ENCODE measurements around the gene PRDM11. TPM values are rescaled to one million over a fixed set of nuclear protein-coding genes. Genes with fewer than 3 reads are reported as not detected.
A peak's percentile ranks its signal among the peaks of the same experiment; 100 is the strongest.

PRDM11 gene
- total RNA-seq, 2 experiments from 2014 or later, result 0.78 to 0.85 TPM

DNA sequence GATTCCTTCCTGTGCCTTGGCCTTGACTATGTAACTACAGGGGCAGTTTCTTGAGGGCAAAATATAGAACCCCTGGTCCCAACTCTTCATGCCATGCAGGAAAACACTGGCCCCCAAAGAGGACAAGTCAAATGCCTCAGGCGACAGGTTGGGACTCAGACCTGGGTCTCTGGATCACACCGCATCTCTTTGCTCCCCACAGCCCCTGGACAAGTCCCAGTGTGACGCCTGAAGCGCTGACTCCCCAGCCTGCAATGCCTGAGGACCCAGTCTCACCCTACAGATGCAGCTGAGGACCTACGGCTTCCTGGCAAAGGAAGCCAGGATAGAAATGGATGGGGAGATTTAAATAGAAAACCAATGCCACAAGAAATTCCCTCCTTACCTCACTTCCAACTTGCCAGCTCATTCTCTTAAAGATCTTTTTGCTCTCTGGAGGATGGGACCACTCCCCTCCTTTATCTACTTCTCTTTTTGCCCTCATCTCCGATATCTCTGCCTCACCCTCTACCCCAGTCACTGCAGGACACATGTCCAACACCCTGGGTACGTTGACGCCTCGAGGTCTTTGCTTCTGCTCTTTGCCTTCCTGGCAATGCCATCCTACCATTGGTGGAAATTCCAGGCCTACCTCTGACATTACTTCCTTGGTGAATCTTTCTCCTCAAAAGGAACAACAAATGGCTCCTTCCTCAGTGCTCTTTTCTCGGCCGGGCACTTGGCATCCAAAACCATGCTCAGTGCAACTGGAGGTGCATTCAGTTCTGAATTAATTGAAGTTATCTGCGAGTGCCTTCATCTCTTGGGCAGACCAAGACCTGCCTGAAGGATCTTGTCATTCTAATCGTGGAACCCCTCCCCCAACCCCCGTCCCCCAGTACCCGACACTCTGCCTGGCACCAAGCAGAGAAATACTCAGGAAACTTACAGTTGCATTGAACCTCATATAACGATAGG lies 2.0 kb upstream of the PRDM11 start:
- Mint-ChIP-seq H3K27ac (no peak overlapping the region), H3K4me1 (peaks cover 33% of the 10 kb centered on the region), H3K9me3 (no peaks in the 10 kb centered on the region), H3K27me3 (peaks cover 45% of the 10 kb centered on the region), H3K4me3 (no peak overlapping the region), H3K36me3 (ENCODE audit: low read depth) (no peaks in the 10 kb centered on the region)
- DNase-seq, result no peak
- CTCF ChIA-PET, result no interaction called here
- POLR2A ChIA-PET, result no interaction called here

DNA sequence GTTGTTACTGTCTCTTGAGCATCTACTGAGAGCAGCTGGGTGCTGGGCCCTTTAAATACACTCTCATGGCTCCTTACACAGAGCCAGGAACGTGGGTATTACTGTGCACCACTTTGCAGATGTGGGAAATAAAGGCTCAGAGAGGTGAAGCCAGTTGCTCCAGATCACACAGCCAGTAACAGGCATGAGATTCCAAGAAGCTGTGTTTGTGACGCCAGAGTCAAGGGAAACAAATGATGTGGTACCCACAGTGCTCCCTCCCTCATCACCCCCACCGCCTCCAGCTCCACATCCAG lies 1.4 kb upstream of the PRDM11 start:
- H3K27ac Mint-ChIP-seq, result no peak overlapping the region
- no peak for DNase-seq
- H3K36me3 Mint-ChIP-seq (ENCODE audit: low read depth), result no peaks in the 10 kb centered on the region
- H3K4me1 Mint-ChIP-seq, result peaks cover 33% of the 10 kb centered on the region
- no peak overlapping the region for H3K4me3 Mint-ChIP-seq
- H3K27me3 Mint-ChIP-seq, result peaks cover 40% of the 10 kb centered on the region
- H3K9me3 Mint-ChIP-seq, result peaks cover 2% of the 10 kb centered on the region
- CTCF ChIA-PET, result no interaction called here
- POLR2A ChIA-PET, result no interaction called here

DNA sequence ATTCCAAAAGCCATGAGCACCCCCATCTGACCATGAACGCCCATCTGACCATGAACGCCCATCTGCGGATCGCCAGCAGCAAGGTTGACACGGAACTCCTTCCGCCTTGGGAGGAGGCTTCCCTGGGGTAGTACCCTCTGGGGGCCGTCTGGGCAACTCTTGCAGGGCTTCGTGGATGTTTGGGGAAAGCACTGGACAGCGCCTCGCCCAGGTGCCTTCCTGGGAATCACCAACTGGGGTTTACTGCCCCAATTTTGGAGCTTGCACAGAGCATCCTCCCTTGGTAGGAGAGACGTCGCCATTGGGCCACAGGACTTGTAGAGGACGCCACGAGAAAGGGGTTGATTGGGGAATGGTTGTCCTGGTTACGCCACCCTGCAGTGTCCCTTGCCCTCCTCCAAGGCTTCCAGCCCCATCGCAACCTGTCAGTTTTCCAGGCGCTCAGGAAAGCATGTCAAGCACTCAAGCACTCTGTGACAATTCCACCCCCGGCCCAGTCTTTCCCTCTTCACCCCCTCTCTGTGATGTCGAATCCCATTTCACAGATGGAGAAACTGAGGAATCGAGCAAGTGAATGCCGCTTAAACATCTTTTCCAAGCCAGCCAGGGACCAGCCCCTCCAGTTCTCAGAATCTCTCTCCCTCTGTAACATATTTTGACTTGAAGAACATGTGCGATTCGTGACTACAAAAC lies 914 bp upstream of the PRDM11 start:
- peak; percentile 12 for DNase-seq

DNA sequence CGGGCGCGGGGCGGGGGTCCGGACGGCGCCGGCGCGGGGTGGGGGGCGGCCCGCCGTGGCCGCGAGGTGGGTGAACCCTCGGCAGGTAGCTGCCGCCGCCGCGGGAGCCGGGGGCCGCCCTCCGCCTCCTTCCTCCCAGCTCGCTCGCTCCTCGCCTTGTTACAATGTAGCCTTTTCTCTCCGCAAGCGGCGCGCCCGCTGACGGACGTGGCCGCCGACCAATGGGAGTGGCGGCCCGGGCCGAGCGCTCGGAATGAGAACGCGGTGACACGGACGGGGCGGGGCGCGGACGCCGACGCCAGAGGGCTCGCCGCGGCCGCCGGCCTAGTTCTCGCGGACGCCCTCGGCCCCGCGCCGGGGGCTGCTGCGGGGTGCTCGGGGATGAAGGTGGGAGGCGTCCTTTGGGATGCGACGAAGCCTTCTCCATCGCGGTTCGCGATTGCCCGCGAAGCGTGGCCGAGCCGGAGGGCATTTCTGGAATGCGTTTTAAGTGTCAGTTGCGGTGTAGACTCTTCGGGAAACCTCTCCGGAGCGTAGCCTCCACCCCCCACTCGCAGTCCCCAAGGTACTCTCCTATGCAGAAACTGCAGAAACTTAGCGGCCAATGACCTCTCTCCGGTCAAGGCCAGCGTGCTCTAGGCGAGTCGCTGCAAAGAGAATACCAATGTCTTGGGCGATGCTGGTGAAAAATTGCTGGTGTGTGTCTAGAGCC lies 734 bp downstream of the PRDM11 start:
- Mint-ChIP-seq H3K27ac (peak overlapping the region; percentile 70), H3K36me3 (ENCODE audit: low read depth) (no peaks in the 10 kb centered on the region), H3K4me1 (peaks cover 17% of the 10 kb centered on the region), H3K4me3 (peak overlapping the region; percentile 77), H3K27me3 (peaks cover 32% of the 10 kb centered on the region), H3K9me3 (peaks cover 2% of the 10 kb centered on the region)
- ChIA-PET POLR2A (no interaction called here), CTCF (no interaction called here)
- peak; percentile 94 for DNase-seq

More for the DNA sequence above, 914 bp upstream of the PRDM11 start:
- Mint-ChIP-seq H3K27ac (no peak overlapping the region), H3K4me3 (peak overlapping the region; percentile 74), H3K4me1 (peaks cover 32% of the 10 kb centered on the region), H3K9me3 (peaks cover 2% of the 10 kb centered on the region), H3K36me3 (ENCODE audit: low read depth) (no peaks in the 10 kb centered on the region), H3K27me3 (peaks cover 38% of the 10 kb centered on the region)
- CTCF ChIA-PET, result no interaction called here
- POLR2A ChIA-PET, result no interaction called here

DNA sequence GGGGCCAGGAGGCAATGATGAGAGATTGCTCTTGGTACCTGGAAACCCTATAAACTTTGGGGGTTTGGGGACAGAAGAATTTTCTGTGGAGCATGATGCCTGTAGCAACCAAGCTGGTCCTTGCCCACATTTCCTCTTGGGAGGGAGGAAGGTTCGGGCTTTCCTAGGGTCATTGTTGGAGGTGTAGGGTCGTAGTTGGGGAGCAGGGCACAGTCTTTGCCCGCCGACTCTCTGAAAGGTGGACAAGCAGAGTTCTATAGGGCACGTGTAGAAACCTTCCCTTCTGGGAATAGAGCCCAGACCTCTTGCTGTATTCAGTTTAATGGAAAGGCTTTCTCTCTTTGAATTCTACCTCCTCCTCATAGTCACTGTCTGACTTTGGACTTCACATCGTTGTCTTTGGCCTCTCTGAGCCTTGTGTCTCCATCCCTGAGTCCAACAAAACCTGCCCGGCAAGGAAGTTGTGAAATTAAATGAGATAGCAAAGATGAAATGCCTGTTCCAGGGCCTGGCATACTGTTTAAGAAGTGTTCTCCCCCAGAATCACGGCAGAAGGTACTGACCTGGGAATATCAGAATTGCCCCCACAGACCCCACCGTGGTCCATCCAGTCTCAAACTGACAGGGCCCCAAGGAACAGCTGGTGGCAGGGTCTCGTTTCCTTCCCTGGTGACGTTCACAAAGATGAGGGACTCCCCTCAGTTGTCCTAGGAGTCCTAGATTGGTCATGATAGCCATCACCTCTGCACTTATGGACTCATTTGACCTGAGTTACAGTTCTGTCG lies 1.6 kb downstream of the PRDM11 start:
- no peaks in the 10 kb centered on the region for H3K36me3 Mint-ChIP-seq (ENCODE audit: low read depth)
- CTCF ChIA-PET, result no interaction called here

DNA sequence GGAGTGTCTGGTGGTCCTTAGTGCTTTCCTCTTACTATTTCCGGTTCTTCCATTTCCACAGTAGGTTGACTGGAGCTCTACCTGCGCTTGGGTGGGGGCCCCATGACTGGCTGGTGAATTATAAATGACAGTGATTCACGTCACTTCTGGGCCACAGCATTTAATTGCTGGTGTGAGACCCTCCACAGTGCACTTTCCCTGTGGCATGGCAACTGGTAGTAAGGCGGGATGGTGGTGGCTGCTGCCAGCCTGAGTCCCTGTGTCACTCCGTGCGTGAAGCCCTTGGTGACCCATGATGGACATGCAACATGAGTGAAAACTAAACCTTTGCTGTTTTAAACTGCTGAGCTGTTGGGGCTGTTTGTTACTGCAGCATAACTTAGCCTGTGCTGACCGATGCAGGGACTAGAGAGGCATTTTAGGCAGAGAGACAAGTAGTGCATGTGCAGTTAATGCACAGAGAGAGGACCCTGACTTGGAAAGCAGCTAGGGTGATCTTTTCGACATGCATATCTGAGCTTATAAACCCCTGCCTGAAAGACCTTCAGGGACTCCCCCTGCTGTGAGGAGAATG lies 3.1 kb downstream of the PRDM11 start:
- Mint-ChIP-seq H3K27ac (no peak overlapping the region), H3K4me3 (no peak overlapping the region), H3K27me3 (peaks cover 12% of the 10 kb centered on the region), H3K36me3 (ENCODE audit: low read depth) (no peaks in the 10 kb centered on the region), H3K9me3 (peaks cover 2% of the 10 kb centered on the region), H3K4me1 (peaks cover 15% of the 10 kb centered on the region)
- ChIA-PET CTCF (interaction anchor here (1.7 kb wide), 1 partner anchor 213 kb away, joined by 7 read pairs; no protein-coding TSS in a partner anchor), POLR2A (interaction anchor here (0.5 to 1.5 kb wide), 2 partner anchors 20 to 91 kb away, joined by 3 read pairs; no protein-coding TSS in a partner anchor)
- DNase-seq, result no peak

More for the DNA sequence above, 1.6 kb downstream of the PRDM11 start:
- POLR2A ChIA-PET, result no interaction called here
- Mint-ChIP-seq H3K4me1 (peaks cover 15% of the 10 kb centered on the region), H3K9me3 (peaks cover 2% of the 10 kb centered on the region), H3K27ac (no peak overlapping the region), H3K27me3 (peaks cover 23% of the 10 kb centered on the region), H3K4me3 (peak overlapping the region; percentile 77)
- DNase-seq, result peak; percentile 14

DNA sequence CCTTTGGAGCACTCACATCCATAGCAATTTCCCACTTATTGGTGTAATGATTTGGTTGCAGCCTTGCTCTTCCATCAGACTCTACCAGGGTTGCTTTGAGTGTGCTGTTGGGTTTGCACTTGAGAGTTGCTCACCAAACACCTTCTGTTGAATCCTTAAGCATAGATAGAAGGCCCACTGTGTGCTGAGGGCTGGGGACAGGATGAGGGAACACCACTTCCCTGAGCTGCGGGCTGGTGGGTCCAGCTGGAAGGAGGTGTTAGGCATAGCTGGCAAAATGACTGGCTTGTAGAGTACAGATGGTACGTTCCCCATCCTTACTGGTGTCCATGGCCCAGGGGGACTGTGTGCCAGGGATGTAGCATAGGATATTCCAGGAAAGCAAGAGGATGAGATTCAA lies 3.9 kb downstream of the PRDM11 start:
- Mint-ChIP-seq H3K27me3 (peaks cover 6% of the 10 kb centered on the region), H3K9me3 (peaks cover 2% of the 10 kb centered on the region), H3K36me3 (ENCODE audit: low read depth) (no peaks in the 10 kb centered on the region), H3K4me3 (no peak overlapping the region), H3K4me1 (peaks cover 15% of the 10 kb centered on the region), H3K27ac (no peak overlapping the region)
- DNase-seq, result no peak
- POLR2A ChIA-PET, result interaction anchor here (0.5 to 1.5 kb wide), 2 partner anchors 19 to 91 kb away, joined by 3 read pairs; no protein-coding TSS in a partner anchor
- CTCF ChIA-PET, result interaction anchor here (1.7 kb wide), 1 partner anchor 214 kb away, joined by 7 read pairs; no protein-coding TSS in a partner anchor

DNA sequence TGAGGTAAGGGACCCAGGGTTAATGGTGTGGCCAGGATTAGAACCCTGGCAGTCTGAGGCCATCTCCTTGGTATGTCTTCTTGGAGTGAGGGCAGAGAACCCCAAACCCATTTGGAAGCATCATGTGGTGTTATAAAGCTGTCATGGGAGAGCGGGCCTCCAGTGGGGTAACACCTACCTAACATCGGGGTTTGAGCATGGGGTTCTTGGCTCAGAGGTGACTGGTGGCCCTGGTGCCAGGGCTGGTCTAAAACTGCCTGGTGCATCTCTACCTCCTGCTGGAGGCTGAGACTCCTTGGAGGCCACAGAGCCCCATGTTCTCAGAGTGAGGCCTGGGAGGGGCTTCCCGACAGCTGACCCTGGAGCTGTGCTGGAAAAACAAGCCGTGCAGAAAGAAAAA lies 4.5 kb downstream of the PRDM11 start:
- Mint-ChIP-seq H3K4me3 (no peak overlapping the region), H3K4me1 (peaks cover 10% of the 10 kb centered on the region), H3K27ac (no peak overlapping the region), H3K9me3 (peaks cover 2% of the 10 kb centered on the region), H3K27me3 (no peaks in the 10 kb centered on the region), H3K36me3 (ENCODE audit: low read depth) (no peaks in the 10 kb centered on the region)
- ChIA-PET CTCF (no interaction called here), POLR2A (no interaction called here)
- no peak for DNase-seq

DNA sequence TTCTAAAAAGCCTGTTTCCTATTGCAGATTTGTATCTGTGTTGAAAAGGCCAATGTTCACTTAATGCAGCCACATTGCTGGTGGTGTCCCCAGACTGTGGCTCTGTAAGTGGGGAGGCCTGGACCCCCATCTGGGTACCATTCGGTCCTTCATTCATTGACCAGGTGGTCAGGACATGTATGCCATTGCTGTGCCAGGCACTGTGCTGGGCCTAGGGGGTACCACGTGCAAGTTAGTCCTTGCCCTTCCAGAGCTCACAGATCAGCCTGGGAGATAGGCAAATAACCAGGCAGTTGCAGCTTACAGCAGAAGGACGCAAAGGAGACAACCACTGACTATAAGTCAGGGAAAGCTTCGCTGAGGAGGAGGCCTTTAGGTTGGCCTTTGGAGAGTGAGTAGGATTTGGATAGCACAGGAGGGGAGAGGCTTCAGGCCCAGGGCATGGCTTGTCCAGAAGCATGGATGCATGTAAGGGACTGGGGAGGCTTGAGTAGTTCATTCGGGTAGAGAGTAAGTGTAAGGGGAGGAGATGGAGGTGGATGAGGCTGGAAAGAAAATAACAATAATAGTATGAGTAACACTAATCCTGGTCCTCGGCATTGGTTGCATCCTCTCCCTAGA lies 5.0 kb downstream of the PRDM11 start:
- Mint-ChIP-seq H3K4me1 (peaks cover 6% of the 10 kb centered on the region), H3K27me3 (no peaks in the 10 kb centered on the region), H3K36me3 (ENCODE audit: low read depth) (no peaks in the 10 kb centered on the region), H3K4me3 (no peak overlapping the region), H3K27ac (no peak overlapping the region), H3K9me3 (peaks cover 2% of the 10 kb centered on the region)
- ChIA-PET POLR2A (no interaction called here), CTCF (no interaction called here)
- no peak for DNase-seq

DNA sequence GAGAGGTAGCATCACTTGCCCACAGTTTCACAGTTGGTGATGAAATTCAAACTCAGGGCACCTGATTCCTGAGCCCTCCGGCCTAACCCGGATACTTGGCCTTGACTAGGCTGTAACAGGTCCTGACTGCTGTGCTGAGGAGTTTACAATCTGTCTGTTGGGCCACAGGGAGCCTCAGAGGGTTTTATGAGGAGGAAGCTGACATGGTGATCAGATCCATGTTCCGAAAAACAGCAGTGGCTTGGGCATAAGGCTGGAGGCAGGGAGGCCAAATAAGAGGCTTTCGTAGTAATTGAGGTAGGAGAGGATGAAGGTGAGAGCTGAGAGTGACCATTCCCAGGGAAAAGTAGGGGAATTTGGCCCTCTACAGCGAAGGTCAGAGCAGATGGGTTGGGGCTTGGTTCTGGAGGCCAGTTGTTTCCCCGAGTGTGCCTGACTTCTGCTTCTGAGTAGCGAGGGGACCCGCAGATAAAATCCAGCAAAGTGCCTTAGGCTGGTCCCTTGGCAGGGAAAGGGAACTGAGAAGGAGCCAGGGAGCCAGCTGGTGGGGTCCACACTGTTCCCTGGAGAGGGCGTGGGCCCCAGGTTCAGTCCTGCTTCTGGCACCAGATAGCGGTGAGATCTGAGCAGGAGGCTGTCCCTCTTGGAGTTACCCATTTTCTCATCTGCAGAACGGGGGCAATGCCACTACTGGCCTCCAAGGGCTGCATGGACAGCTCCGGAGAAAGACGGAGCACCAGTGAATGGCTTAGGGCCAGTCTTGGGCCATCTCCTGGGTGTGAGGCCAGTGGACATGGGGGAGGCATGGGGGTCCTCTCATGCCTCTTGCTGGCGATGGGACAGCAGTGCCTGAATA lies 6.5 kb downstream of the PRDM11 start:
- peak; percentile 7 for DNase-seq
- no peaks in the 10 kb centered on the region for H3K27me3 Mint-ChIP-seq
- H3K4me1 Mint-ChIP-seq, result peaks cover 2% of the 10 kb centered on the region
- H3K36me3 Mint-ChIP-seq (ENCODE audit: low read depth), result no peaks in the 10 kb centered on the region
- POLR2A ChIA-PET, result no interaction called here
- CTCF ChIA-PET, result no interaction called here
- no peak overlapping the region for H3K4me3 Mint-ChIP-seq
- no peak overlapping the region for H3K27ac Mint-ChIP-seq
- peaks cover 2% of the 10 kb centered on the region for H3K9me3 Mint-ChIP-seq

DNA sequence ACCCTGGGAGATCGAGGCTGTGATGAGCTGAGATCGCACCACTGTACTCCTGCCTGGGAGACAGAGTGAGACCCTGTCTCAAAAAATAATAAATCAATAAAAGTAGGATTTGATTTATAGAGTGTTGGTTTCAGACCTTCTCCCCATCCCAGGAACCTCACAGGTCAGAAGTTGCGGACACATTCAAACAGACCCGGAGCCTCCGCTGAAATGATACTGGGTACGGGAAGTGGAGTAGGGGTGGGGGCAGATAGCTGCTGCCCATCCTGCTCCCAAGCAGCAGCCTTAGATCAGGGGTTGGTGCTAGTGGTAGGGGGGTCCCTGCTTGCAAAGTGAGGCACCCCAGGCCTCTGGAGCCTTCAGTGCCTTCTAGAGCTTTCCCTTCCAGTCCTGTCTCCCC lies 7.8 kb downstream of the PRDM11 start:
- H3K36me3 Mint-ChIP-seq (ENCODE audit: low read depth), result no peaks in the 10 kb centered on the region
- H3K4me3 Mint-ChIP-seq, result no peak overlapping the region
- CTCF ChIA-PET, result no interaction called here
- no peaks in the 10 kb centered on the region for H3K4me1 Mint-ChIP-seq
- POLR2A ChIA-PET, result interaction anchor here (0.5 kb wide), 1 partner anchor 650 kb away, joined by 3 read pairs; no protein-coding TSS in a partner anchor
- no peaks in the 10 kb centered on the region for H3K27me3 Mint-ChIP-seq
- peak; percentile 8 for DNase-seq
- peaks cover 2% of the 10 kb centered on the region for H3K9me3 Mint-ChIP-seq
- H3K27ac Mint-ChIP-seq, result no peak overlapping the region

Data from activated CD4-positive, alpha-beta memory T cell treated with anti-CD3 and anti-CD28 coated beads, Interleukin-2, amount 10 ng/mL, durations not matched to agents 7 days and 5 days (primary cell).